ENCODE results near the gene TUT4. TPM values are rescaled to one million over a fixed set of nuclear protein-coding genes. Genes with fewer than 3 reads are reported as not detected.

The TUT4 gene
- total RNA-seq, 2 experiments from 2014 or later = 51.6 to 59.0 TPM

DNA sequence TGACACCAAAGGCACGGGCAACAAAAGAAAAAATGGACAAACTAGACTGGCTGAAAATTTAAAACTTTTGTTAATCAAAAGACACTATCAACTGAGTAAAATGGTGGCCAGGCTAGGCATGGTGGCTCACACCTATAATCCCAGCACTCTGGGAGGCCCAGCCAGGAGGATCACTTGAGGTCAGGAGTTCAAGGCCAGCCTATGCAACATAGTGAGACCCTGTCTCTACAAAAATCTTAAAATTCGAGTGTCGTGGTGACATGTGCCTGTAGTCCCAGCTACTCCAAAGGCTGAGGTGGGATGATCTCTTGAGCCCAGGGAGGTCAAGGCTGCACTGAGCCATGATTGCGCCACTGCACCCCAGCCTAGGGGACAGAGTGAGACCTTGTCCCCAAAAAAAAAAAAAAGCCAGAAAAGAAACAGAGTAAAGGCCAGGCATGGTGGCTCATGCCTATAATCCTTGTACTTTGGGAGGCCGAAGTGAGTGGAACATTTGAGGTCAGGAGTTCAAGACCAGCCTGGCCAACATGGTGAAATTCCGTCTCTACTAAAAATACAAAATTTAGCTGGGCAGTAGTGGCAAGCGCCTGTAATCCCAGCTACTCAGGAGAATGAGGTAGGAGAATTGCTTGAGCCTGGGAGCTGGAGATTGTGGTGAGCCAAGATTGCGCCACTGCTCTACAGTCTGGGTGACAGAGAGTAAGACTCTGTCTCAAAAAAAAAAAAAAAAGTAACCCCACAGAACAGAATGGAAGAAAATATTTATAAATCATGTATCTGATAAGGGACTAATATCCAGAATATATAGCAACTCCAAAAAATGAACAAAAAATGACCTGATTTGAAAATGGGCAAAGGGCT lies 8.0 kb downstream of the TUT4 start:
- ATAC-seq = no peak
- H3K27ac Mint-ChIP-seq = no peak overlapping the region
- ChIA-PET CTCF (no interaction called here), POLR2A (interaction anchor here (0.7 to 1.3 kb wide), 2 partner anchors 12 to 64 kb away, joined by 3 read pairs; no protein-coding TSS in a partner anchor)
- no peak for DNase-seq
- H3K9me3 Mint-ChIP-seq = peaks cover 23% of the 10 kb centered on the region
- H3K4me1 Mint-ChIP-seq (ENCODE audit: low read depth) = peaks cover 42% of the 10 kb centered on the region
- intact Hi-C loops (cut with micrococcal nuclease) = no loop called here
- H3K36me3 Mint-ChIP-seq (ENCODE audit: low read depth) = peaks cover 40% of the 10 kb centered on the region
- no peaks in the 10 kb centered on the region for H3K27me3 Mint-ChIP-seq
- TF ChIP-seq CTCF (IDR thresholded peaks at IDR 0.05) = no peak
- no peak overlapping the region for H3K4me3 Mint-ChIP-seq

DNA sequence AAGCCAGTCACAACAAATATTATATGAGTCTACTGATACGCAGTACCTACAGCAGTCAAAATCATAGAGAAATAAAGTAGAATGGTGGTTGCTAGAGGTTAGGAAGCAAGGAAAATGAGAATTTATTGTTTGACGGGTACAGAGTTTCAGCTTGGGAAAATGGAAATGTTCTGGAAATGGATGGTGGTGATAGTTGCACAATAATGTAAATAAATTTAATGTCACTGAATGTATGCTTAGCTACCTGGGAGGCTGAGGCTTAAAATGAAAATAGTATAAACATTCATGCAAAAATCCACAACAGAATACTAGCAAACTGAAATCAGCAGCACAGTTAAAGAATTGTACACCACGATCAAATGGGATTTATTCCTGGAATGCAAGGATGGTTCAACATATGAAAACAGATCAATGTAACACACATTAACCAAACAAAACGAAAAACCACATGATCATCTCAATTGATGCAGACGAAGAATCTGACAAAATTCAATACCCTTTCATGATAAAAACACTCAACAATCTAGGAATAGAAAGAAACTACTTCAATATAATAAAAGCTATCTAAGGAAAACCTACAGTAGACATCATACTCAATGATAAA lies 10.7 kb downstream of the TUT4 start:
- peaks cover 43% of the 10 kb centered on the region for H3K36me3 Mint-ChIP-seq (ENCODE audit: low read depth)
- POLR2A ChIA-PET = no interaction called here

GRCh38 chr1:52534928-52535764 lies 17.7 kb downstream of the TUT4 start:
- ChIA-PET CTCF (no interaction called here), POLR2A (interaction anchor here (0.8 kb wide), 1 partner anchor 253 kb away, joined by 3 read pairs; no protein-coding TSS in a partner anchor)
- ATAC-seq (no peak), DNase-seq (no peak)
- peaks cover 22% of the 10 kb centered on the region for H3K36me3 Mint-ChIP-seq (ENCODE audit: low read depth)
- H3K4me3 Mint-ChIP-seq = no peak overlapping the region
- TF ChIP-seq CTCF (IDR thresholded peaks at IDR 0.05) = no peak
- H3K4me1 Mint-ChIP-seq (ENCODE audit: low read depth) = peaks cover 59% of the 10 kb centered on the region
- peaks cover 8% of the 10 kb centered on the region for H3K9me3 Mint-ChIP-seq
- H3K27ac Mint-ChIP-seq = no peak overlapping the region
- intact Hi-C loops (cut with micrococcal nuclease) = no loop called here
- no peaks in the 10 kb centered on the region for H3K27me3 Mint-ChIP-seq

More for the DNA sequence above, 10.7 kb downstream of the TUT4 start:
- Mint-ChIP-seq H3K4me1 (ENCODE audit: low read depth) (peaks cover 33% of the 10 kb centered on the region), H3K27me3 (no peaks in the 10 kb centered on the region), H3K4me3 (no peak overlapping the region), H3K9me3 (peaks cover 23% of the 10 kb centered on the region), H3K27ac (no peak overlapping the region)
- intact Hi-C loops (cut with micrococcal nuclease) = no loop called here
- CTCF ChIA-PET = interaction anchor here (0.8 to 1.2 kb wide), 3 partner anchors 11 to 968 kb away, joined by 3 to 4 read pairs (median 3); partner anchors contain the start of gene TUT4
- DNase-seq = no peak
- TF ChIP-seq CTCF (IDR thresholded peaks at IDR 0.05) = no peak
- no peak for ATAC-seq

- Mint-ChIP-seq H3K9me3 (peaks cover 8% of the 10 kb centered on the region), H3K27ac (no peak overlapping the region), H3K4me1 (ENCODE audit: low read depth) (peaks cover 58% of the 10 kb centered on the region), H3K36me3 (ENCODE audit: low read depth) (peaks cover 16% of the 10 kb centered on the region), H3K27me3 (no peaks in the 10 kb centered on the region), H3K4me3 (no peak overlapping the region)
- POLR2A ChIA-PET = interaction anchor here (0.8 to 1.2 kb wide), 3 partner anchors 11 to 19 kb away, joined by 3 read pairs; partner anchors contain the start of gene TUT4
- CTCF ChIA-PET = interaction anchor here (1.2 to 1.7 kb wide), 2 partner anchors 10 to 36 kb away, joined by 3 to 4 read pairs; no protein-coding TSS in a partner anchor
- TF ChIP-seq CTCF (IDR thresholded peaks at IDR 0.05) = no peak
- DNase-seq (no peak), ATAC-seq (no peak)
- intact Hi-C loops (cut with micrococcal nuclease) = no loop called here
Measured at GRCh38 chr1:52533713-52534112, 19.2 kb downstream of the TUT4 start.
